Endothelial cell of umbilical vein (primary cell): ENCODE data around the gene ZBTB37. TPM values are rescaled to one million over a fixed set of nuclear protein-coding genes. Genes with fewer than 3 reads are reported as not detected.
A peak's percentile ranks its signal among the peaks of the same experiment; 100 is the strongest.

ENCODE experiments used
- BruUV-seq: library from RNA; stranded (reverse); fragments of 400-500 nt; replicated peaks from 2 replicates; lab custom pipeline; 2021; lab: Mats Ljungman, UMichigan
- CTCF ChIA-PET: fragments of 300-600, 350-600 bp; sonication (Branson Sonifier 250); formaldehyde crosslinking; loops from one replicate; lab custom pipeline; 2021; ENCODE audit warnings: antibody characterized with exemption, inconsistent platforms; lab: Charles Lee
- POLR2A ChIA-PET: fragments of 300-600, 350-600 bp; sonication (Branson Sonifier 250); formaldehyde crosslinking; loops from one replicate; lab custom pipeline; 2021; ENCODE audit warnings: antibody characterized with exemption, inconsistent platforms; lab: Charles Lee
- DNase-seq: peaks from one replicate; pipeline ENCODE4 v3.0.0-alpha.2; 2011; ENCODE audit warnings: low read depth, low spot score
- FAIRE-seq: peaks from 2 replicates; lab custom pipeline; 2011; peaks lifted over from hg19 to GRCh38; lab: Jason Lieb, UNC
- H2AFZ ChIP-seq: 2 replicates; pipeline ENCODE4 v1.6.0; 2012; ENCODE audit warnings: low read depth, low read length, control low read depth, inconsistent platforms
- H3K27ac ChIP-seq: 2 replicates; pipeline ENCODE4 v1.5.1; 2011; ENCODE audit warnings: low read depth, mild to moderate bottlenecking, control low read depth, low read length, moderate library complexity; ENCODE audit not compliant: insufficient read depth
- H3K27me3 ChIP-seq, 2 experiments: 2 replicates each; pipeline versions ENCODE4 v1.6.0 to v1.6.1; 2011; ENCODE audit warnings: low read length in 2 of 2, mixed read lengths in 1 of 2; ENCODE audit not compliant: control insufficient read depth in 2 of 2, insufficient read depth in 2 of 2
- H3K36me3 ChIP-seq, 2 experiments: 2 replicates in 1 of 2; 3 replicates in 1 of 2; pipeline ENCODE4 v1.5.1; 2011; ENCODE audit warnings: low read length in 2 of 2, mild to moderate bottlenecking in 1 of 2, moderate library complexity in 1 of 2; ENCODE audit not compliant: control insufficient read depth in 2 of 2, insufficient read depth in 2 of 2; ENCODE audit errors: extremely low read depth in 1 of 2
- H3K4me1 ChIP-seq: 3 replicates; pipeline ENCODE4 v1.5.1; 2011; ENCODE audit warnings: mild to moderate bottlenecking, low read length; ENCODE audit not compliant: control insufficient read depth, insufficient read depth; ENCODE audit errors: extremely low read depth
- H3K4me2 ChIP-seq: 2 replicates; pipeline ENCODE4 v1.6.1; 2011; ENCODE audit warnings: low read length, control low read depth, mixed read lengths; ENCODE audit not compliant: insufficient read depth
- H3K4me3 ChIP-seq, 3 experiments: fragments of 200-600 bp in 1 of 3; sonication (generic), shearing (Covaris generic) in 1 of 3; replicated peaks in 1 of 3; 2 replicates each; pipeline ENCODE4 v1.5.1; 2011 to 2016; ENCODE audit warnings: control low read depth in 3 of 3, low read length in 3 of 3, mild to moderate bottlenecking in 2 of 3, inconsistent platforms in 1 of 3, low read depth in 1 of 3, moderate library complexity in 1 of 3; ENCODE audit not compliant: insufficient read depth in 1 of 3
- H3K79me2 ChIP-seq: 2 replicates; pipeline ENCODE4 v1.6.0; 2012; ENCODE audit warnings: low read length, inconsistent platforms; ENCODE audit not compliant: control insufficient read depth, insufficient read depth
- H3K9ac ChIP-seq: replicated peaks from 2 replicates; pipeline ENCODE3; 2011; ENCODE audit warnings: low read length, control low read depth; ENCODE audit not compliant: insufficient read depth; ENCODE audit errors: extremely low read depth
- H3K9me1 ChIP-seq: replicated peaks from 3 replicates; pipeline ENCODE4 v1.6.0; 2011; ENCODE audit warnings: mild to moderate bottlenecking, low read length; ENCODE audit not compliant: control insufficient read depth, insufficient read depth; ENCODE audit errors: extremely low read depth
- H3K9me3 ChIP-seq: replicated peaks from 2 replicates; pipeline ENCODE4 v1.5.1; 2012; ENCODE audit warnings: low read length, inconsistent platforms; ENCODE audit not compliant: control insufficient read depth, insufficient read depth
- H4K20me1 ChIP-seq: replicated peaks from 2 replicates; pipeline ENCODE3; 2011; ENCODE audit warnings: mild to moderate bottlenecking, low read length; ENCODE audit not compliant: control insufficient read depth, insufficient read depth; ENCODE audit errors: extremely low read depth
- CTCF ChIP-seq, 2 donors: IDR thresholded peaks; 1 replicate in 1 of 2; 2 replicates in 1 of 2; pipeline ENCODE4 v1.5.1; 2011; ENCODE audit warnings: low read length in 2 of 2, mild to moderate bottlenecking in 2 of 2, moderate library complexity in 2 of 2, control low read depth in 1 of 2, inconsistent platforms in 1 of 2, low read depth in 1 of 2; ENCODE audit not compliant: insufficient read depth in 1 of 2; ENCODE audit errors: extremely low read depth in 1 of 2
- EZH2 ChIP-seq: IDR thresholded peaks from 2 replicates; pipeline ENCODE4 v1.6.1; 2012; ENCODE audit warnings: borderline replicate concordance, low read depth, mild to moderate bottlenecking, moderate library complexity, low read length, inconsistent platforms; ENCODE audit not compliant: severe bottlenecking
- FOS ChIP-seq: IDR thresholded peaks from 2 replicates; pipeline ENCODE4 v1.6.1; 2011; ENCODE audit warnings: mild to moderate bottlenecking, low read length, moderate library complexity, borderline replicate concordance; ENCODE audit not compliant: insufficient read depth
- GATA2 ChIP-seq: IDR thresholded peaks from 2 replicates; pipeline ENCODE4 v1.7.0; 2011; ENCODE audit warnings: low read depth, mild to moderate bottlenecking, moderate library complexity, mixed read lengths, low read length; ENCODE audit not compliant: insufficient read length, insufficient read depth
- JUN ChIP-seq: IDR thresholded peaks from 2 replicates; pipeline ENCODE4 v1.6.1; 2011; ENCODE audit warnings: borderline replicate concordance, low read depth; ENCODE audit not compliant: insufficient read length, insufficient read depth
- MAX ChIP-seq: IDR thresholded peaks from 2 replicates; pipeline ENCODE4 v1.6.1; 2011; ENCODE audit not compliant: insufficient read depth, insufficient read length
- MYC ChIP-seq: IDR thresholded peaks from one replicate; pipeline ENCODE4 v1.6.1; 2011; ENCODE audit warnings: mild to moderate bottlenecking, low read depth, low read length
- POLR2A ChIP-seq: IDR thresholded peaks from 2 replicates; pipeline ENCODE4 v1.6.1; 2012; ENCODE audit warnings: low read depth, mild to moderate bottlenecking, control low read depth, low read length
- POLR2AphosphoS5 ChIP-seq: IDR thresholded peaks from 2 replicates; pipeline ENCODE4 v1.6.1; 2012; ENCODE audit warnings: low read depth, mild to moderate bottlenecking, control low read depth, low read length, moderate library complexity; ENCODE audit not compliant: insufficient read depth
- dilution Hi-C: fragments of 300-500 bp; cut with MboI; formaldehyde crosslinking; loops from one replicate; pipeline ENCODE4 v1.15.0; 2019; ENCODE audit warnings: low sequenced_read_pairs; ENCODE audit not compliant: extremely low pct_ligation_motif_present
- intact Hi-C: fragments of 100-400 bp; cut with micrococcal nuclease; formaldehyde crosslinking; loops from one replicate; pipeline ENCODE4 v1.10.0; 2022
- polyA plus RNA-seq, 4 experiments: library from polyadenylated mRNA; depleted of rRNA in 3 of 4; stranded (reverse) in 3 of 4; unstranded in 1 of 4; fragments of >200 nt; gene quantifications; 2 replicates each; pipeline versions ENCODE4 v1.2.1 to v1.2.3, GENCODE V29; 2011 to 2012; ENCODE audit warnings: missing spikeins in 1 of 4
- total RNA-seq: library from RNA; stranded (reverse); gene quantifications from 2 replicates; pipeline ENCODE4 v1.2.3, GENCODE V29; 2021

ZBTB37 gene
- total and polyA plus RNA-seq, 2 donors (not counting 3 experiments of a cell fraction or from before 2014, with no cell fraction given) = 0.94 to 5.9 TPM

- Histone ChIP-seq H3K4me1 (peaks cover 47% of the 10 kb centered on the region), H3K9ac (peak overlapping the region; percentile 54), H3K4me2 (peak overlapping the region; percentile 49), H3K9me3 (no peaks in the 10 kb centered on the region), H3K4me3 (peak overlapping the region; percentile 13 to 90 (median 49)), H2AFZ (peak overlapping the region; percentile 0), H3K27me3 (no peaks in the 10 kb centered on the region), H3K9me1 (no peaks in the 10 kb centered on the region), H3K36me3 (peaks cover 5 to 28% of the 10 kb centered on the region in 2 experiments), H4K20me1 (peaks cover 3% of the 10 kb centered on the region), H3K27ac (peak overlapping the region; percentile 64), H3K79me2 (peaks cover 37% of the 10 kb centered on the region)
- FAIRE-seq (peak; percentile 72), DNase-seq (peak; percentile 88)
- POLR2A ChIA-PET = interaction anchor here (0.5 to 2.5 kb wide), 5 partner anchors 8 to 1338 kb away, joined by 3 to 18 read pairs (median 7); partner anchors contain the start of genes CENPL and DARS2
- dilution Hi-C loops (no loop called here), intact Hi-C loops (loop anchor here (2.0 to 5.0 kb wide), 4 partner anchors 290 to 1128 kb away; partner anchors contain the start of genes CACYBP and RABGAP1L)
- TF ChIP-seq FOS (no peak), MAX (no peak), GATA2 (no peak), POLR2A (no peak), CTCF (IDR thresholded peaks at IDR 0.05; ENCODE audit: extremely low read depth in 1 of 2, insufficient read depth in 1 of 2, low read depth in 1 of 2, low read length in 2 of 2) (no peak), EZH2 (no peak), POLR2AphosphoS5 (no peak), JUN (no peak), MYC (no peak)
- BruUV-seq = no TSS peak
- CTCF ChIA-PET = interaction anchor here (0.9 to 2.1 kb wide), 5 partner anchors 21 to 1127 kb away, joined by 3 to 6 read pairs (median 5); partner anchors contain the start of gene DARS2
Observed at GRCh38 chr1:173869021-173869359, 810 bp downstream of the ZBTB37 start.
